SK-N-DZ (cell line): ENCODE data around the gene GPAM.

Source experiments
- DNase-seq: peaks from one replicate; pipeline ENCODE4 v3.0.0-alpha.2; 2015; ENCODE audit warnings: low spot score

GPAM gene

GRCh38 chr10:112184379-112184778 is 814 bp upstream of the GPAM start:
- no peak for DNase-seq

DNA sequence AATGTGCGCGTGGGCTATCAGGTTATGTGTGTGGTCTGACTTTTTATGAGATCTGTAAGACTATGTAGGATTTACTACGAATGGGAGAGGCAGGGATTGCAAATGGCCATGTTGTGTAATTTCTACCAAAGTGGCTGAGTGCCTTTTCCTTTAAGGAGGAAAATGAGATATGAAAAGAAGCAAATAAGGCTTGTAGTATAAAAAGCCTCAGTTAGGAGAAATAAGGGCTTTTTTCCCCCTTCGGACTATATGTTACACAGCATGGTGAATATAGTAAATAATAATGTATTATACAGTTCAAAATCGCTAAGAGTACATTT is 447 bp upstream of the GPAM start:
- no peak for DNase-seq

DNA sequence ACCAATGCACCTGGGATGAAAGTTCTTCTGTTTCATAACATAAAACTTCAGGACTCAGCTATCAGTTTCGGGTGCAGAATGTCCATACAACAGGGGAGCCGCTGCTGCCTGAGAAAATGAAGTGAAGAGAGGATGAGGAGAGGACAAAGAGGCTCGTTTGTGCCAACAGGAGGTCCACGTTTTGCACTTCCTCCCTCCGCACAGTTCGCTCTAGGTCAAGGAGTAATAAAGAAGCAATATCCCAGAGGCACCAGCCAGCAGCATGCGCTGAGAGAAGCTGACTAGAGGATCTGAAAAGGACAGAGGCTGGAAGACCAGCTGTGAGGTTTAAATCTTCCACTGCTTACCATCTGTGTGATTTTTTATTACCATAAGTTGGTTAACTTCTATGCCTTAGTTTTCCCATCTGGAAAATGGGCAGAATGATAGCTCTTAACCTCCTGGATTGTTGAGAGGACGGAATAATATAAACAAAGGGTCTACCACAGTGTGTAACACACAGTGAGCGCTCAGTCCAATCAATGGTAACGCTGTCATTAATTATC is 709 bp downstream of the GPAM start:
- no peak for DNase-seq

DNA sequence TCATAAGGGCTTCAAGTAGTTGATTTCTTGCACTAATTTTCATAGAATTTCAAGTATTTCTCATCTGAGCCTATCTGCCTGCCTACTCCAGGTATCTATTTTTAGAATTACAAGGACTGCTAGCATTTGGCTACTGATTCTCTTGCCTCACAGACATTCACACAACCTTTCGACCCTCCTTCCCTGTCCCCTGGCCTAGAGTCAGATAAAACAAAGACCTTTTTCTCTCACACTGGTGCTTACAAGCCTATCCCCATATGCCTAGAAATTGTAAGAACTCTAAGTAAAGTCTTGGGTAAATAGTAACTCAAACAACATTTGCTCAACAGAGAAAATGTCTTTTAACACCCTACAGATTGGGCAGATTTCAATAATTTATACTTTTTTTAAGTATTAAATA is 6.3 kb downstream of the GPAM start:
- no peak for DNase-seq

GRCh38 chr10:112176543-112176942 is 7.0 kb downstream of the GPAM start:
- DNase-seq = no peak

DNA sequence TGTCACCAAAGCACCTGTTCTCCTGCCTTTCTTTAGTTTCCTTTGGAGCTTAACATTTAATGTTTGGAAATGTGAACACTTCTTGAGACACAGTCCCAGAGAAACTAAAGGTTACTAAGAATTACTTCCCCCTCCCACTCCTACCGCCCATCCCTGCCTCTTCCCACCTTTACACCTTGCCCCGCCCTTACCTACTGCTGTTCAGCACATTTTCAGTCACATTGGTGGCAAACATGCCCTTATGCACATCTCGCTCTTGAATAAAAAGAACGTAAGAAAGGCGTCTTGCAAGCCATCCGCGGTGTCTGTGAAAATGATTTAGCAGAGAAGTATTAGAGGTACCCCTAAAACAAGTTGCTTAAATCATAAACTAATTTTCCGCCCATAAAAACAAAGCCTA is 8.2 kb downstream of the GPAM start:
- no peak for DNase-seq

DNA sequence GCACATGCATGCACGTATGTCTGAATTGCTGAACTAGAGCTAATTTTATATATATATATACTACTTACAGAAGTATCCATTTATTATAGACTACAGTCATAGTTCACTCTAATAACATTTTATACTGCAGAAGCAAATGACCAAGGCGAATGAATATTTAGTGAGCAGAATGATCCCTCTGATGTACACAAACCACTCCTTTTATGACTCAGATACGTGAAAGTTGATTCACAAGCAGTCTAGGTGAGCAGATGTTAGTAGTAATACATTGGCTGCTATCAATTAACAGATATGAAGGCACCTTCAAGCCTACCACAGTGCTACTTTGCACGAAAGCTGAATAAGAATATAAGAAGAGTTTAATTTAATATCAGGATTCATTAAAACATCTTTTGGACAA is 10.4 kb downstream of the GPAM start:
- DNase-seq = no peak

GRCh38 chr10:112168733-112169132 is 14.8 kb downstream of the GPAM start:
- no peak for DNase-seq

DNA sequence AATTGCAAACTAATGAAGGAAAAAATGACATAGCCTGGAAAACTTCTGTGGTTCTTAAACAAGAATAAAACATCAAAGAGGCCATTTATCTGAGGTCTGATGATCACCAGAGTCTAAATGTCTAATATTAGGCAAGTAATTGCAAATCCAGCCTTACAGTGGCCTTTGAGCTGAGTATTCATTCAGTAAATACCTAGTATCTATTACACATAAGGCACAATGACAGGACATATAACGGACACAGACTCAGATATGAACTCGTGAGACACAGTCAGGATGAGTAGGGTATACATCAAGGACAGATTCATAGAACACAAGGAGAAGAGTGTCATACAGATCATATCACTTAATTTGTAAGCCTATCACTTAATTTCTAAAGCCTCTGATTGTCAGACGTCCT is 16.8 kb downstream of the GPAM start:
- no peak for DNase-seq

GRCh38 chr10:112161757-112162518 is 21.6 kb downstream of the GPAM start:
- no peak for DNase-seq

- DNase-seq = no peak
Measured at GRCh38 chr10:112160834-112161233, 22.7 kb downstream of the GPAM start.

DNA sequence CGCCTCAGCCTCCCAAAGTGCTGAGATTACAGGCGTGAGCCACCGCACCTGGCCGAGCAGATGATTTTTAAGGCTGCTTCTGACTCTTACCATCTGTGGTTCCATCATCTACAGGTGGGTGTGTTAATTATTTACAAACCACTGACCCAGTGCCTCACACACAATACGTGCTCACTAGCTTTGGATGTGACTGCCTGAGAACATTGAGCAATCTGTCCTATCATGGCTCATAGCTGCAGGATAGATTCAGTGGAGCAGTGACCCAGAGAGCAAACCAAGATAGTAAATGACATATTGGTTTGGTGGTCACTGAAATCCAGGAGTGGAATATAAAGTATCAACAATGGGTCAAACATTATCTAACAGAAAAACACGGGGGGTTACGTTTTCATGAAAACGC is 24.1 kb downstream of the GPAM start:
- no peak for DNase-seq

- no peak for DNase-seq
Measured at GRCh38 chr10:112151524-112152039, 32.0 kb downstream of the GPAM start.

DNA sequence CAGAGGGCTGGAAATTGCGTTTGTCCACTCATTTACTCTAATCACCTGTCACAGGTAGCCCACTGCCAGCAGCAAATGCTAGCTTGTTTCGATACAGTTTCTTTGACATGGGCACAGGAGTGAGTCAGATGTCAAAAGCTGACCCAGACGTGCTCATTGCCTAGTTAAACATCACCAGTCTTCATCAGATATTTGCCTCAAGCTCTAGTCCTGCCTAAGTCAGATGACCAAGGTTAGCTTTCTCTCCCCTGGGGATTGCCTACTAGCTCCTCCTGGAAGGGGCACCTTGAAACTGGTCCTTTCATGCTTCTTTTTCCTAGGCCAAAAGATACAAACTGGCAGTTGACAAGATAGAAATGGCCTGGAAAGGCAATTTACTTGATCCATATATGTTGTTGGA is 35.2 kb downstream of the GPAM start:
- DNase-seq = no peak

DNA sequence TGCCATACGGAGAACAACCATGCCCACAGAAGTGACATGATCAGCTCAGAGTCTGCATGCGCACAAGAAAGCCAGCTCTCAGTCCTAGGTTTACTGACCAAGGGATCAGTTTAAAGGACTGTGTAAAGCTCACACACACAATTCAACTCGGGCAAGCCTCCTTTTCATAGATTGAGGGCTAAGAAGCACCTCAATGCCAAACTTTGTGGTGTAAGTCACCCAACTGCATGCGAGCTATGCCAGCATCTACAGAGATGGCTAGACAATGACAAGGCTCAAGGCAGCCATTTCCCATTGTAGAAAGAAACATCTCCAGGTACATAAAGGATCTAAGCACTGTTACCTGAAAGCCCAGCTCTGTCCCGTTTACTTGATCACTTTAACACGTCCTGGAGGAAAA is 36.8 kb downstream of the GPAM start:
- no peak for DNase-seq

- no peak for DNase-seq
Measured at GRCh38 chr10:112145263-112145662, 38.3 kb downstream of the GPAM start.

DNA sequence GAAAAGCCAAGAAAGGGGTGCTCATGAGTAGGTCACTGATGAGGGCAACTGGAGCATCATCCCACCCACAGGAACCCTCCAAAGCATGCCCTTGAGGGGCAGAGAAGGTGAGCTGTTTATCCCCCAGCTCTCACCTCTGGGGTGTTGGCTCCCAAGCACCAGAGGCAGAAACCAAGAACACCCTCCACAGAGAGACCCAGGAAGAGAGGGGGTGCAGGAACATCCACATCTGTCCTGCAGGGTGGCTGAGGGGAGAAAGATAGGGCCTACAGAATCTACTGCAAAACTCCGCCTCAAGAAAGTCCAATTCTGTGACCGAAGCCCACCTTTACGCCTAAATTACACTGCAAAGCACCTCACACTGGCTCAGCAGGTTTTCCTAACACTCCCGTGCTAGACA is 40.1 kb downstream of the GPAM start:
- no peak for DNase-seq

DNA sequence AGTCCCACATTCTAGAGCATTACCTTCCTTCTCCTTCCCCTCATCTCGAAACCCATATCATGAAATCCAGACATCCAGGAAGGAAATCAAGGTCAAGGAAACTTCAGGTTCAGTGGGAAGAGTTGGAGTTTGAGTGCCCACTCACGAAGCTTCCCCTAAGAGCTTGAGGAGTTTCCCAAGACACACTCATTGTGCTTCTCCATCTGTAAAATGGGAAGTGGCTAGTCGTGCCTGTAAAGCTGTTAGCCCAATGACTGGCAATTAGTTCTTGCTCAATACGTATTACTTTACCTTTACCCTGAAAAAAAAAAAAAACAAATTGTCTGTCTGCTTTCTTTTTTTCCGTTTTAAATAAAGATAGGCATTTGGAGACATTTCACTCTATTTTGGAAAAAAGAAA is 42.3 kb downstream of the GPAM start:
- no peak for DNase-seq

GRCh38 chr10:112140110-112140970 is 43.2 kb downstream of the GPAM start:
- peak; percentile 82 for DNase-seq

- DNase-seq = no peak
Measured at GRCh38 chr10:112139176-112139575, 44.4 kb downstream of the GPAM start.

DNA sequence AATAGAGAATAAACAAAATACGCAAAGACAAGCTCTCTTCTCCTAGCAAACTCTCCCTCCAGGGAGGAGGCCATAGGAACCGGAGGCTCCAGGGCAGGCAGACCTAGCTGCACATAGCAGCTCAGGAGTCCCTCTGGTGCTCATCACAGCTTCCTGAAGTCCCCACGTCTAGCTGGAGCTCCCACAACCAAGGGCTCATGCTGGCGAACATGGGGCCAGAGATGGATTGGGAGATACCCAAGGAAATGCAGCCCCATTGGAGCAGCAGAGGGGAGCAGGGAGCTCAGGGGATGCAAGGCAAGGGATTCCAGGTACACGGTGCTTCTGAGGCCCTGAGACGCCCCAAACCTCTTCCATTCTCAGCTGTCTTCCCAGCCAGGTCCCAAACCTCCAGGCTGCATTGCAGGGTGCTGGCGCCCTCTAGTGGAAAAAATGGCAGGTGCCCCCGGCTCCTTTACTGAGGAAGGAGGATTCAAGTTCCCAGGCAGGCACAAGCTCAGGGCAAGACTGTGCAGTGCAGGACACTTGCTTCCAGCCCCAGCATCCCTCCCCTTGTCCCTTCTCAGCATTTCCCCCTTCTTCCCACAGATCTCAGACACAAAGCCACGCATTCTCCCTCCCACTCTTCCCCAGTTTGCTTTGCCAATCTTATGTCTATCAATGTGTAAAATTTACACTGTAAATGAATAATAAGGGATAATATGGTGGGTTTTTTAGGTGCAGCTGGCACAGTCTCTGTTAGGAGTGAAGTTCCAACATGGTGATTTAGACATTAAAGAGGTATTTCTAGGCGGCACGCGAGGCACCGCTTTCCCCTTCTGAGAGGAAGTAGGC is 46.2 kb downstream of the GPAM start:
- peak; percentile 74 for DNase-seq
